GM12891 (cell line): ENCODE measurements around the gene GNAI1.

Source experiments
- POLR2A ChIP-seq: IDR thresholded peaks from 2 replicates; pipeline ENCODE4 v1.6.1; 2011; ENCODE audit warnings: low read depth, low read length, control low read depth
- POLR2AphosphoS5 ChIP-seq: IDR thresholded peaks from 2 replicates; pipeline ENCODE4 v1.6.1; 2011; ENCODE audit warnings: low read depth, low read length, control low read depth
- TAF1 ChIP-seq: IDR thresholded peaks from 2 replicates; pipeline ENCODE4 v1.6.1; 2011; ENCODE audit warnings: low read depth, low read length, control low read depth

- TF ChIP-seq TAF1 (no peak), POLR2A (no peak), POLR2AphosphoS5 (no peak)
Observed at GRCh38 chr7:80187727-80188126, 53.1 kb downstream of the GNAI1 start.
